GM12878 (cell line): ENCODE results near the gene C1orf35. TPM values are rescaled to one million over a fixed set of nuclear protein-coding genes. Genes with fewer than 3 reads are reported as not detected.

ENCODE experiments used
- ATAC-seq: fragments of 200-7000 bp; cut with Tn5 transposase; 3 replicates; pipeline ENCODE4 v1.9.1; 2020; ENCODE audit warnings: mild to moderate bottlenecking, moderate library complexity
- BruUV-seq: library from RNA; stranded (reverse); fragments of 400-500 nt; replicated peaks from 2 replicates; lab custom pipeline; 2021; lab: Mats Ljungman, UMichigan
- CTCF ChIA-PET: fragments of 300-600 bp; sonication (Branson Sonifier 250); formaldehyde crosslinking; extraction: SDS; loops from one replicate; lab custom pipeline; 2021; ENCODE audit warnings: inconsistent platforms; lab: Yijun Ruan, JAX
- POLR2A ChIA-PET: fragments of 350-600 bp; formaldehyde crosslinking; extraction: SDS; loops from one replicate; lab custom pipeline; 2021; ENCODE audit warnings: inconsistent platforms; lab: Charles Lee
- RAD21 ChIA-PET: fragments of 300-600 bp; sonication (Branson Sonifier 250); formaldehyde crosslinking; loops from one replicate; lab custom pipeline; 2023; ENCODE audit warnings: antibody characterized with exemption; ENCODE audit not compliant: unreplicated experiment; lab: Charles Lee
- SMC1A ChIA-PET: fragments of 300-600 bp; sonication (Branson Sonifier 250); formaldehyde crosslinking; loops from one replicate; lab custom pipeline; 2023; ENCODE audit not compliant: unreplicated experiment, uncharacterized antibody; lab: Charles Lee
- DNase-seq: peaks from one replicate; pipeline ENCODE4 v3.0.0-alpha.2; 2011; ENCODE audit warnings: low read depth, low spot score
- FAIRE-seq: peaks from 3 replicates; lab custom pipeline; 2011; peaks lifted over from hg19 to GRCh38; lab: Jason Lieb, UNC
- H2AFZ ChIP-seq: 2 replicates; pipeline ENCODE4 v1.6.0; 2011; ENCODE audit warnings: low read depth, low read length, control low read depth; ENCODE audit not compliant: control insufficient read depth
- H3K27ac ChIP-seq: 2 replicates; pipeline ENCODE4 v1.5.1; 2011; ENCODE audit warnings: control low read depth; ENCODE audit not compliant: control insufficient read depth, insufficient read depth
- H3K27me3 ChIP-seq, 2 experiments: replicated peaks in 1 of 2; 2 replicates each; pipeline versions ENCODE4 v1.6.0 to v1.6.1; 2011; ENCODE audit warnings: low read length in 1 of 2; ENCODE audit not compliant: control insufficient read depth in 2 of 2, insufficient read depth in 2 of 2
- H3K36me3 ChIP-seq, 2 experiments: 2 replicates each; pipeline ENCODE4 v1.5.1; 2011; ENCODE audit warnings: low read length in 1 of 2; ENCODE audit not compliant: control insufficient read depth in 2 of 2, insufficient read depth in 2 of 2
- H3K4me1 ChIP-seq: 2 replicates; pipeline ENCODE4 v1.6.1; 2011; ENCODE audit warnings: mild to moderate bottlenecking, low read length, moderate library complexity, mixed read lengths; ENCODE audit not compliant: control insufficient read depth, insufficient read depth
- H3K4me2 ChIP-seq: 2 replicates; pipeline ENCODE4 v1.6.0; 2011; ENCODE audit warnings: control low read depth; ENCODE audit not compliant: control insufficient read depth, insufficient read depth
- H3K4me3 ChIP-seq: fragments of 200-600 bp; sonication (generic); 2 replicates; pipeline ENCODE4 v1.5.1; 2016
- H3K79me2 ChIP-seq: 2 replicates; pipeline ENCODE4 v1.6.0; 2011; ENCODE audit warnings: low read length; ENCODE audit not compliant: control insufficient read depth, insufficient read depth
- H3K9ac ChIP-seq: 2 replicates; pipeline ENCODE4 v1.8.0; 2011; ENCODE audit warnings: low read length, control low read depth, mixed read lengths; ENCODE audit not compliant: control insufficient read depth, insufficient read depth
- H3K9me3 ChIP-seq: replicated peaks from 3 replicates; pipeline ENCODE4 v1.5.1; 2011; ENCODE audit warnings: mild to moderate bottlenecking, low read length; ENCODE audit not compliant: control insufficient read depth, insufficient read depth
- H4K20me1 ChIP-seq: 2 replicates; pipeline ENCODE4 v1.6.0; 2011; ENCODE audit not compliant: control insufficient read depth, insufficient read depth
- BACH1 ChIP-seq: fragments of 450-650 bp; IDR thresholded peaks from 2 replicates; pipeline ENCODE4 v1.6.1; 2017; ENCODE audit warnings: mild to moderate bottlenecking, borderline replicate concordance
- CBX5 ChIP-seq: sonication (generic); IDR thresholded peaks from 2 replicates; pipeline ENCODE4 v1.6.1; 2016; ENCODE audit warnings: low read depth, moderate library complexity, mild to moderate bottlenecking, inconsistent platforms
- CEBPB ChIP-seq, 2 experiments: fragments of 150-350 bp in 1 of 2; IDR thresholded peaks; 2 replicates each; pipeline ENCODE4 v1.6.1; 2012 to 2014; ENCODE audit warnings: low read depth in 2 of 2, low read length in 2 of 2, borderline replicate concordance in 1 of 2, inconsistent platforms in 1 of 2
- CREB1 ChIP-seq: IDR thresholded peaks from 2 replicates; pipeline ENCODE4 v1.6.1; 2012; ENCODE audit warnings: low read depth, mild to moderate bottlenecking, inconsistent platforms
- HCFC1 ChIP-seq: fragments of 150-350 bp; IDR thresholded peaks from 2 replicates; pipeline ENCODE4 v1.6.1; 2014; ENCODE audit warnings: low read length
- HDAC6 ChIP-seq: fragments of 200-600 bp; sonication (generic); IDR thresholded peaks from one replicate; pipeline ENCODE4 v1.8.0; 2017; ENCODE audit warnings: antibody characterized with exemption; ENCODE audit not compliant: unreplicated experiment
- KLF5 ChIP-seq: fragments of 450-650 bp; IDR thresholded peaks from 2 replicates; pipeline ENCODE4 v1.6.1; 2014; ENCODE audit warnings: mild to moderate bottlenecking; ENCODE audit not compliant: partially characterized antibody
- MEF2B ChIP-seq: fragments of 450-650 bp; IDR thresholded peaks from 2 replicates; pipeline ENCODE4 v1.6.1; 2018; ENCODE audit warnings: mild to moderate bottlenecking, moderate library complexity; ENCODE audit not compliant: partially characterized antibody, poor library complexity, severe bottlenecking
- NFYB ChIP-seq: IDR thresholded peaks from 2 replicates; pipeline ENCODE4 v1.6.1; 2011; ENCODE audit warnings: low read depth, mild to moderate bottlenecking, low read length, improper control_type of control experiment, moderate library complexity; ENCODE audit not compliant: insufficient read depth
- POLR2A ChIP-seq: IDR thresholded peaks from 2 replicates; pipeline ENCODE4 v1.6.1; 2011; ENCODE audit warnings: low read depth, mild to moderate bottlenecking, low read length
- POLR2AphosphoS5 ChIP-seq: IDR thresholded peaks from 2 replicates; pipeline ENCODE4 v1.6.1; 2011; ENCODE audit warnings: mild to moderate bottlenecking, low read length, inconsistent platforms
- RUNX3 ChIP-seq: IDR thresholded peaks from 2 replicates; pipeline ENCODE4 v1.6.1; 2012; ENCODE audit warnings: low read length, inconsistent platforms
- SREBF2 ChIP-seq: IDR thresholded peaks from 2 replicates; pipeline ENCODE4 v1.6.1; 2012; ENCODE audit warnings: mild to moderate bottlenecking, low read length
- TAF1 ChIP-seq: IDR thresholded peaks from 2 replicates; pipeline ENCODE4 v1.6.1; 2011; ENCODE audit warnings: mild to moderate bottlenecking, low read depth, low read length, borderline replicate concordance
- TARDBP ChIP-seq: IDR thresholded peaks from 2 replicates; pipeline ENCODE4 v1.6.1; 2016; ENCODE audit warnings: borderline replicate concordance
- ZBED1 ChIP-seq: IDR thresholded peaks from 2 replicates; pipeline ENCODE4 v1.6.1; 2016; ENCODE audit warnings: borderline replicate concordance
- ZNF24 ChIP-seq: fragments of 450-650 bp; IDR thresholded peaks from 2 replicates; pipeline ENCODE4 v1.6.1; 2017; ENCODE audit warnings: antibody characterized with exemption, mild to moderate bottlenecking
- ZNF384 ChIP-seq: IDR thresholded peaks from 2 replicates; pipeline ENCODE4 v1.6.1; 2012; ENCODE audit warnings: low read depth, mild to moderate bottlenecking, low read length, improper control_type of control experiment, borderline replicate concordance
- WGBS: methylation state at CpG from one replicate; pipeline ENCODE4 v1.1.6; 2016; ENCODE audit warnings: low lambda C conversion rate; ENCODE audit not compliant: insufficient replicate concordance, insufficient coverage; ENCODE audit errors: missing lambda C conversion rate; 5-methylcytosine and 5-hydroxymethylcytosine counted together
- in situ Hi-C: fragments of 300-500 bp; cut with MboI; formaldehyde crosslinking; loops from 9 replicates; pipeline ENCODE4 v1.14.3; 2018; ENCODE audit warnings: mixed read lengths
- intact Hi-C: fragments of 100-400 bp; cut with micrococcal nuclease; formaldehyde crosslinking; loops from one replicate; pipeline ENCODE4 v1.14.2; 2022; ENCODE audit not compliant: unreplicated experiment
- polyA plus RNA-seq, 11 experiments: library from polyadenylated mRNA; depleted of rRNA in 4 of 11; unstranded in 6 of 11; stranded (reverse) in 5 of 11; fragments of >200 nt; fragmentation: Nextera tagmentation in 4 of 11; fragmentation: Illumina TruSeq in 1 of 11; extraction: Ambion mirVana in 4 of 11; extraction: Trizol in 1 of 11; gene quantifications; 1 replicate in 1 of 11; 2 replicates in 10 of 11; pipeline versions ENCODE4 v1.2.1 to v1.2.3, GENCODE V29; 2011 to 2016; ENCODE audit warnings: inconsistent platforms in 2 of 11, missing spikeins in 2 of 11, low read depth in 1 of 11
- total RNA-seq, 4 experiments: library from RNA; depleted of rRNA in 3 of 4; stranded (reverse); fragments of >200 nt in 3 of 4; fragmentation: Illumina TruSeq in 1 of 4; extraction: Trizol in 1 of 4; gene quantifications; 2 replicates each; pipeline versions ENCODE4 v1.2.1 to v1.2.3, GENCODE V29; 2013 to 2021
- TF ChIP-seq, protein P1 (sequence below): fragments of 450-650 bp; IDR thresholded peaks from 2 replicates; pipeline ENCODE4 v1.6.1; 2016; ENCODE audit warnings: mild to moderate bottlenecking
- TF ChIP-seq, protein P2 (sequence below): IDR thresholded peaks from 2 replicates; pipeline ENCODE4 v1.6.1; 2011; ENCODE audit warnings: borderline replicate concordance, low read depth, mild to moderate bottlenecking, moderate library complexity, mixed read lengths, low read length; ENCODE audit not compliant: insufficient read depth; ENCODE audit errors: extremely low read length
- TF ChIP-seq, protein P3 (sequence below): fragments of 450-650 bp; IDR thresholded peaks from 2 replicates; pipeline ENCODE4 v1.6.1; 2014; ENCODE audit warnings: mild to moderate bottlenecking

Gene C1orf35
- total and polyA plus RNA-seq, 10 of the 15 experiments (the other 5 are each of a cell fraction or from before 2014, with no cell fraction given), result 2.5 to 27.0 (median 10.6) TPM

DNA sequence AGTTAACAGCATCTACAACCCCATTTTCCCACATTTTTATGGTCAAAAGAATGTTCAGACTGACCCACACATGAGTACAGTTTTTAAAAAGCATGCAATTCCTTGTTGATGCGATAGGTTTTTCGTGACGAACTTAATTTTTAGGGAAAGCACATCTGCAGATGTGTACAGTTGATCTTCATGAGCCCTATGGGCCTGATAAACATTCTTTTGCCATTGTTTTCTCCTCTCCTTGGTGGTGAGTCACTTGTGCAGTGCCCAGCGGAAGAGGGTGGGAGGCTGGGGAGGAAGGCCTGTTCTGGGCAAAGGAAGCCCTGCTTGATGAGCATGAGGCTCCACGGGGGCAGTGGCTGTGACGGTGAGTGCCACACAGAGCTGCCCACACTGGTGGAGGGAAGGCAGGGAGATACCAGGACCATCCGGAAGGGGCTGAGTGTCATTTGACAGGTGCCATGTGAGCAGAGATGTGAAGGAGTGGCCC lies 15.3 kb downstream of the C1orf35 start:
- CTCF ChIA-PET, result interaction anchor here (1.6 kb wide), 1 partner anchor 79 kb away, joined by 4 read pairs; no protein-coding TSS in a partner anchor
- RAD21 ChIA-PET, result no interaction called here
- POLR2A ChIA-PET, result interaction anchor here (1.9 kb wide), 1 partner anchor 22 kb away, joined by 6 read pairs; the partner anchor contains the start of gene MRPL55
- Histone ChIP-seq H3K4me1 (peaks cover 62% of the 10 kb centered on the region), H4K20me1 (peaks cover 73% of the 10 kb centered on the region), H3K79me2 (peaks cover 100% of the 10 kb centered on the region), H3K4me3 (0 out of 2 replicates have a peak overlapping the region, but pooled peaks have one; percentile 4), H3K4me2 (peak overlapping the region; percentile 84), H3K27ac (no peak overlapping the region), H3K9ac (no peak overlapping the region), H3K36me3 (peaks cover 9 to 22% of the 10 kb centered on the region in 2 experiments; a peak in 3 of 4 replicates), H3K27me3 (no peaks in the 10 kb centered on the region), H2AFZ (no peak overlapping the region), H3K9me3 (peaks cover 10% of the 10 kb centered on the region; the same call in 2 of the 3 replicates)
- 68% methylated on average over 7 of the region's 7 CpGs for WGBS
- FAIRE-seq (no peak), ATAC-seq (no peak), DNase-seq (no peak)
- in situ Hi-C loops (no loop called here), intact Hi-C loops (no loop called here)
- no TSS peak for BruUV-seq
- SMC1A ChIA-PET, result interaction anchor here (0.8 to 1.4 kb wide), 2 partner anchors 11 to 19 kb away, joined by 3 to 4 read pairs; no protein-coding TSS in a partner anchor
- TF ChIP-seq HCFC1 (no peak), TAF1 (no peak), ZBED1 (no peak), KLF5 (no peak), NFYB (no peak), TARDBP (no peak), HDAC6 (no peak), CREB1 (no peak), SREBF2 (no peak), CEBPB (IDR thresholded peaks at IDR 0.05; ENCODE audit: borderline replicate concordance in 1 of 2, low read depth in 2 of 2, low read length in 2 of 2) (no peak), POLR2AphosphoS5 (0 out of 2 replicates have a peak, but pooled peaks have one; percentile 17), BACH1 (peak; percentile 21; the same call in 1 of the 2 replicates), ZNF24 (no peak), RUNX3 (no peak), POLR2A (peak; percentile 16; the same call in 1 of the 2 replicates), CBX5 (no peak), ZNF384 (no peak), MEF2B (no peak)
- TF ChIP-seq, protein P1, sequence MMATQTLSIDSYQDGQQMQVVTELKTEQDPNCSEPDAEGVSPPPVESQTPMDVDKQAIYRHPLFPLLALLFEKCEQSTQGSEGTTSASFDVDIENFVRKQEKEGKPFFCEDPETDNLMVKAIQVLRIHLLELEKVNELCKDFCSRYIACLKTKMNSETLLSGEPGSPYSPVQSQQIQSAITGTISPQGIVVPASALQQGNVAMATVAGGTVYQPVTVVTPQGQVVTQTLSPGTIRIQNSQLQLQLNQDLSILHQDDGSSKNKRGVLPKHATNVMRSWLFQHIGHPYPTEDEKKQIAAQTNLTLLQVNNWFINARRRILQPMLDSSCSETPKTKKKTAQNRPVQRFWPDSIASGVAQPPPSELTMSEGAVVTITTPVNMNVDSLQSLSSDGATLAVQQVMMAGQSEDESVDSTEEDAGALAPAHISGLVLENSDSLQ, result no peak
- TF ChIP-seq, protein P2, sequence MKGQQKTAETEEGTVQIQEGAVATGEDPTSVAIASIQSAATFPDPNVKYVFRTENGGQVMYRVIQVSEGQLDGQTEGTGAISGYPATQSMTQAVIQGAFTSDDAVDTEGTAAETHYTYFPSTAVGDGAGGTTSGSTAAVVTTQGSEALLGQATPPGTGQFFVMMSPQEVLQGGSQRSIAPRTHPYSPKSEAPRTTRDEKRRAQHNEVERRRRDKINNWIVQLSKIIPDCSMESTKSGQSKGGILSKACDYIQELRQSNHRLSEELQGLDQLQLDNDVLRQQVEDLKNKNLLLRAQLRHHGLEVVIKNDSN, result no peak
- TF ChIP-seq, protein P3, sequence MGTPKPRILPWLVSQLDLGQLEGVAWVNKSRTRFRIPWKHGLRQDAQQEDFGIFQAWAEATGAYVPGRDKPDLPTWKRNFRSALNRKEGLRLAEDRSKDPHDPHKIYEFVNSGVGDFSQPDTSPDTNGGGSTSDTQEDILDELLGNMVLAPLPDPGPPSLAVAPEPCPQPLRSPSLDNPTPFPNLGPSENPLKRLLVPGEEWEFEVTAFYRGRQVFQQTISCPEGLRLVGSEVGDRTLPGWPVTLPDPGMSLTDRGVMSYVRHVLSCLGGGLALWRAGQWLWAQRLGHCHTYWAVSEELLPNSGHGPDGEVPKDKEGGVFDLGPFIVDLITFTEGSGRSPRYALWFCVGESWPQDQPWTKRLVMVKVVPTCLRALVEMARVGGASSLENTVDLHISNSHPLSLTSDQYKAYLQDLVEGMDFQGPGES, result no peak
